ENCODE measurements around the gene NOTCH4.
"Not testable (repeated sequence)": the region's sequence is repeated elsewhere in the genome, so short reads cannot be mapped to it uniquely, and the experiment has no call there.

The NOTCH4 gene

GRCh38 chr6:32218167-32218566 is 5.7 kb downstream of the NOTCH4 start:
- DNase-seq (ENCODE audit: low spot score) = no peak

DNA sequence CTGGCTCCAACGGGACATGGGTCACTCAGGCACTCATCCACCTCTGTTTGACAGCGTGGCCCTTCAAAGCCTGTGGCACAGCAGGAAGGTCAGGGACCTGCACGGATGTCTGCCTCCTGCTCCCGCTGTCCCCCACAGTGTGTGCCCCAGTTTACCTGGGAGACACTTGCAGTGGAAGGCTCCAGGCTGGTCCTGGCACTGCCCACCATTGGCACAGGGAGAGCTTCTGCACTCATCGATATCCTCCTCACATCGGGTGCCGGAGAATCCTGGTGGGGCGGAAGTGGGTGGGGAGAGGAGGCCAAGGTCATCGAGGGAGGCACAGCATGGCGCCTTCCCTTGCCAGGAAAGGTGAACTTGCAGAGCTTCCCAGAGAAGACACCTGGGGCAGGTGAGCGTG is 6.9 kb downstream of the NOTCH4 start:
- DNase-seq (ENCODE audit: low spot score) = no peak

- no peak for DNase-seq (ENCODE audit: low spot score)
Observed at GRCh38 chr6:32216285-32216684, 7.6 kb downstream of the NOTCH4 start.

DNA sequence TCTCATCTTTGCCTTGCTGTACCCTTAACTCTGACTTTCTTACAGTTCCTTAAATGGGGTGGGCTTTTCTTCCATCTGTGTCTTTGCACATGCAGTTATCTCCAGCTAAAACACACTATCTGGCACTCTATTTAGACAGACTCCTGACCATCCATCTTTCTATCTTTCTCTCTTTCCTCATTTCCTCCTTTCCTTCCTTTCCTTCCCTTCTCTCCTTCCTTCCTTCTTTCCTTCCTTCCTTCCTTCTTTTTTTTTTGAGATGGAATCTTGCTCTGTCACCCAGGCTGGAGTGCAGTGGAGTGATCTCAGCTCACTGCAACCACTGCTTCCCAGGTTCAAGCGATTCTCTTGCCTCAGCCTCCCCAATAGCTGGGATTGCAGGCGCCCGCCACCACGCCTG is 8.2 kb downstream of the NOTCH4 start:
- no peak for DNase-seq (ENCODE audit: low spot score)

DNA sequence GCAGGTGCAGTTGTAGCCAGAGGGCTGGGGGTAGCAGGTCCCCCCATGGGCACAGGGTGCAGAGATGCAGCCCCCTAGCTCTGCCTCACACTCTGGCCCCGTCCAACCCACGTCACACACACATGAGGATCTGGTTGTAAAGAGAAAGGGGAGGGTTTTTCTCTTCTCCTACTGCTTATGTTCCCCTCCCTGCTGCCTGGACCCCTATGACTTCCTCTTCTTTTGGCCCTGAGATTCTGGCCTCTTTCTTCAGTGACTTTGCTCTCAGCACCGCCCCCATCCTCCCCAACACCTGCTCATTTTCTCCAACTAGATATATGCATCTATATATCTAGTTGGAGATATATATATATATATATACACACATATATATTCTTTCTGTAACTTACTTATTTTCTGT is 9.7 kb downstream of the NOTCH4 start:
- no peak for DNase-seq (ENCODE audit: low spot score)

DNA sequence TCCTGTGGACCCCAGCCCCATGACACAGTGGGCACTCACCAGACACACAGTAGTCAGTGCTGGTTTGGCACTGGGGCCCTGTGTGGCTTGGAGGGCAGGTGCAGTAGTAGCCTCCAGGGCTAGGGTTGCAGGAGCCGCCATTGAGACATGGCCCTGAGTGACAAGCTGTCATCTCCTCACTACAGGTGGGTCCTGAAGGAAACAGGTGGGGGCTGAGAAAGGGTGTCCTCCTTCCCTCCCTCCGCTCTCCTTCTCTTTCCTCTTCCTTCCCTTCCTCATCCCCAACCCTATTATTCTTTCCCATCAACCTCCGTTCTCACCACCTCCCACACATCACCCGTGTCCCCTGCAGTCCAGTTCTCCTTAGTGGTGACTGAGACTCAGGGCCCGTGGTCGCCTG is 10.2 kb downstream of the NOTCH4 start:
- no peak for DNase-seq (ENCODE audit: low spot score)

- no peak for DNase-seq (ENCODE audit: low spot score)
Observed at GRCh38 chr6:32212076-32212760, 11.6 kb downstream of the NOTCH4 start.

DNA sequence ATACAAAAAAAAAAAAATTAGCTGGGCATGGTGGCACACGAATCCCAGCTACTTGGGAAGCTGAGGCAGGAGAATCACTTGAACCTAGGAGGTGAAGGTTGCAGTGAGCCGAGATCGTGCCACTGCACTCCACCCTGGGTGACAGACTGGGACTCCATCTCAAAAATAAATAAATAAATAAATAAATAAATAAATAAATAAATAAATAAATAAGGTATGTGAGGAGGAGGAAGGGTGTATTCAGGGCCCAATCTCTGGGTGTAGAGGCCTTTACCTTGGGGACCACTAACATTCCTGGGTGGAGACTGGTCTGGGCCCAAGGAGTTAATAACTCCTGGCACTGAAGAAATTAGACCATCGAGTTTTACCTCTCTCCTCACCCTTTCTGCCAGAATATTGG is 12.4 kb downstream of the NOTCH4 start:
- DNase-seq (ENCODE audit: low spot score) = not testable (repeated sequence)

- DNase-seq (ENCODE audit: low spot score) = no peak
Observed at GRCh38 chr6:32210191-32210601, 13.7 kb downstream of the NOTCH4 start.

- no peak for DNase-seq (ENCODE audit: low spot score)
Observed at GRCh38 chr6:32208996-32209395, 14.9 kb downstream of the NOTCH4 start.

DNA sequence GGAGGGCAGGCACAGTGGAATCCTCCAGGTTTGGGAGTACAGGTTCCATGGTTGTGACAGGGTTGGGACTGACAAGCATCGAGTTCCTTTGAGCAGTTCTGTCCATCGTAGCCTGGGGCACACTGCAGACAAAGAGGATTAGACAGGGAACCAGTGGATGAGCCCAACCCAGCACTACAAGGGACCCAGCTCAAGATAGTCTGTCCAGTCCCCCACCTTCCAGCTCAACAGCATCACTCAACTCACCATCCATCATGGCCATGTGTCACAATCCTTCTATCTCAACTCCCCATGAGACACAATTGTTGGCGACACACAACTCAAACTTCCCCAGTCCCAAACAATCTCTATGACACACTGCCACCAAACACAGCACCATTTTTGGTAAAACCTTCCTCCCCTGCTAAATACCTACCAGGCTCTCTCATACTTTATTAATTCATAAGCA is 19.6 kb downstream of the NOTCH4 start:
- DNase-seq (ENCODE audit: low spot score) = no peak

GRCh38 chr6:32203426-32204267 is 20.2 kb downstream of the NOTCH4 start:
- no peak for DNase-seq (ENCODE audit: low spot score)

DNA sequence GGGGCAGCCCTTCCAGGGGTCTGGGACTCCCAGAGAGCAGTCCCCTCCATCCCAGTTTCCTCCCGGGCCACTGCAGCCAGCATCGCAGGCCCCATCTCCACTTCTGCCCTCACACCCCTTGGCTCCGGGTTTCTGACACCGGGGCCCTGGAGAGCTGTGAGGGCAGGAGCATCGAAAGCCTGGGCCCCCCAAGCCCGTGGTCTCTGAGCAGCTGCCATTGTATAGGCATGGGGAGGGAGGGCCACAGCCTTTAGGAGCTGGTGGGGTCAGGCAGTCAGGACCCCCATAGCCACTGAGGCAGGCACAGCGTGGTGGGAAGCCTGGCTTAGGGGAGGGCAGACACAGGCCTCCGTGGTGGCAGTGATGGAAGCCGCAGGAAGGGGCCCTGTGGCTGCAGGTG is 21.7 kb downstream of the NOTCH4 start:
- no peak for DNase-seq (ENCODE audit: low spot score)

DNA sequence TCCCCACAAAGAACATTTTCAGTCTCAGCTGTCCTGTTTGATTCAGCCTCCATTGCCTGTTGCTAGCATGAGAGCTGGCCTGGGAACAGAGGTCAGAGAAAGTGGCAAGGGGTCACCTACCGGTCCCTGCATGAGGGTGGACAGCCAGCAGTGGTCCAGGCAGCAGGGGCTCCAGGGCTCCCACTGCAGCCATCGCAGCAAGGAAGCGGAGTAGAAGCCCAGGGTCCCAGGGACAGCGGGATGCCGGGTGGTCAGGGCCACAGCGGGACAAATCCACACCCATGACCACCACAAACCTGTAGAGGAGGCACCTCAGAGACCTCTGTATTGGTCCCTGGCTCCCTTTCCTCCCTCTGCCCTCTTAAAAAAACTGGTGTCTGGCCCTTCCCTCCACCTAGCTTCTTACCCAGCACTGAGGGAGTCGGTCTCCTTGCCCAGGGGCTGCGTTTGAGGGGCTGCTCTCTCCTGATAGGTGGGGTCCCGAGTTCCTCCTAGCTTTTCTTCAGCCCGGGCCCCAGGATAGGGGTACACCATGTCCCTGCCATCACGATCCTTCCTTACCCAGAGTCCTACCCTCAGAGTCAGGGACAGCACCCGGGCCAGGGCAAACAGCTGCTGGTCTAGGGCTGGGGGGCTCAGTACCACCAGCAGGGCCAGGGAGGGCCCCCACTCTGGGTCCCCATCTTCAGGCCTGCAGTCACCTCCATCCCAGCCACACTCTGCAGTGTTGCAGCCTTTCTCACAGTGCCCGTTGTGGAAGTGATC is 23.0 kb downstream of the NOTCH4 start:
- no peak for DNase-seq (ENCODE audit: low spot score)

GRCh38 chr6:32198866-32199265 is 25.0 kb downstream of the NOTCH4 start:
- no peak for DNase-seq (ENCODE audit: low spot score)

GRCh38 chr6:32198345-32198696 is 25.5 kb downstream of the NOTCH4 start:
- no peak for DNase-seq (ENCODE audit: low spot score)

DNA sequence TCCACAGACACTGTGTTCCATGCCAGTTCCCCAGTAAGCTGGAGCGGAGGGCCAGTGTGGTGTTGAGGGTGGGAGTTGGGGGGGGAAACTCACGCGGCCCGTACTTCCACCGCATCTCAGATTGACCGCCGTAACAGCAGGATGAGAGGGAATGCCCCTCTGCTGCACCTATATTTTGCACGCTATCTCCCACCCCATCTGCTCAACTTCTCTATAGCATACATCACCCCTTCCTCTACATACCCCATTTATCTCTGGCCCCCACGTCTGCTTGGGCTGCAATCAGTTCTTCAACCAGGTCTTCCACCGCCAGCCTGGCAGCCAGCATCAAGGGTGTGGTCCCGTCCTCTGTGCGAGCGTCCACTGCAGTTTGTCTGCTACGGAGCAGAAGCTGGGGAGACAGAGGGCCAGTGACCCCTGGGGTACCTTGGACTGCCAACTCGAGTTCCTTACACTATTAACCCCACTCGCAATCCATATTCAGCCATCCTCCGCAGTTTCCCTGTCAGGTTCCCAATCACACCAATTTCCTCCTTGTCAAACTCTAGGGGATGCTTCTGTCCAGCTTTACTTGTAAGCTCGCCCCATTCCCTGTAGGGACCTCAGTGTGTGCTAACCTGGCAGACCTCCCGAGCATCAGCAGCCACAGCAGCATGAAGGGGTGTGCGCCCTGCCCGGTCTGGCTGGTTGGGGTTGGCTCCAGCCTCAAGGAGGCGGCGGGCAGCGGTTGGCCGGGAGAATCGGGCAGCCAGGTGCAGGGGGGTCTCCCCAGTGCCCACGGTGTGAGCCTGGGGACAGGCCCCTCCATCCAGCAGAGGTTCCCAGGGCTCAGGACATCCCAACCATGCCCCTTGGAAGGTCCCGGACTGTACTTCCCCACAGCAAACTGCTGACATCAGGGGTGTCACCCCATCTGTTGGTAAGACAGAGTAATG is 26.9 kb downstream of the NOTCH4 start:
- peak; percentile 45 for DNase-seq (ENCODE audit: low spot score)

- DNase-seq (ENCODE audit: low spot score) = peak; percentile 88
Observed at GRCh38 chr6:32195902-32196681, 27.8 kb downstream of the NOTCH4 start.

DNA sequence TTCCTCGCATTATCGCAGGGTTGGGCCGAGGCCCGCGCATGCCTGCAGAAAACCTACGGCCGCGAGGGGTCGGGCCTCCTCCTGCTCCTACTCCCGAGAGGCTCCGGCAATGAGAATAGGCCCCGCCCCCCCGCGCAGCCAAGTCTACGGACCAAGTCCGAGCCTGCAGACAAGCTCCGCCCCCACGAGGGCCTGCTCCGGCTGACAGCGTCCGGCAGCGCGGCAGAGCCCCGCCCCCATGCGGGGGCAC is 28.3 kb downstream of the NOTCH4 start:
- peak; percentile 99 for DNase-seq (ENCODE audit: low spot score)

DNA sequence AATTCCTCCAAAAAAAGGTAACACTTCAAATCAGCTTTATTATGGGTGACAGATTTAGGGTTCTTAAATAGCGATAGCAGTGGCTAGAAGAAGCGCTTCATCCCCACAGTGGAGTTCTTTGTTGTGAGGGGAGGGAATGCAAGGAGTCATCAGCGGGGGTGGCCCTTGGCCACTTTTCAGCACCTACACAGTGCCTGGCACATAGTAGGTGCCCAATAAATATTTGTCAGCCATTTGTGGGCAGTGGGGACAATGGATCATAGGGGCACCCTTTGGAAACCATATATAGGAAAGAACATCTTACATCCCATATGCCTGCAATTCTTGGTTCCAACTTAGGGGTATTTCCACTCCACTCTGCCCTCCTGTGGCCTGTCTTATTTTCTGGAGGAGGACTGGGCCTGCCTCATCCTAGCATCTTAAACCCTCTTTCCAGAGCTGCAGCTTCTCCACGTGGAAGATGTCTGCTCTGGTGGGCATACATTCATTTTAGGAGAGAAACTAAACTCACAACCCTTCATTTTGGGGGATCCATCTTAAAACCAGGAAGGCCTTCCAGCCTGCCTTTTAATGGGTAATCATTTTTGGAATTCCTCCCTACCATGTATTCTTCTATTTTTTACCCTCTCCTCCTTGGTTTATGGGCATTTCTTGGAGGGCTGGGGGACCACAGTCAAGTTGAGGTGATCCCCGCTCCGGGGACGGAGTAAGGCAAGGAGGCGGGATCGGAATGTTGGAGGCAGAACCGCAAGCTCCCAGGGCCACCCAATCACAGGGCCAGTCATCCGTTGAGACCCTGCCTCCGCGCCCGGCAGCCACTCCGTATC is 28.8 kb downstream of the NOTCH4 start:
- DNase-seq (ENCODE audit: low spot score) = peak; percentile 72

Data from SK-N-DZ (cell line).